ENCODE measurements around the gene ARL17B. TPM values are rescaled to one million over a fixed set of nuclear protein-coding genes. Genes with fewer than 3 reads are reported as not detected.

Gene ARL17B
- 5.2 and 6.6 TPM in 2 replicates for total RNA-seq

DNA sequence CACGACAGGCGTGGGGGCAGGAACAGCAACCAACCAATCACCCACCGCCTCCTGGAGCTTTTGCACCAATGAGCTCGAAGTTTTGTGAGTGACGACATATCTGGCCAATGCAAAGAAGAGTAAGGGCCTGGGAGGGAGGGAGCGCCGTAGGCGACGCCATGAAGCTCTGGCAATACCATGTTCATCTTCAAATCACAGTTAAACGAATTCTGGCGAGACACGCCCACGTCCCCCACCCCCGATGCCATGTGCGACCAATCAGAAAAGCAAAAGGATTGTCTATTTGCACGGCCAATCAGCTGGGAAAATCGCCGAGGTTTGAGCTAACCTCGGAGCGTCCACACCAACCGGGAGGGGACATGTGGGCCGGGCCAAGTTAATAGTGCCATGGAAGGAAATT lies at the start of gene ARL17B:
Gene ARL17B (minus strand): TSS at position 12 of the 400 bp plus-strand sequence. CDS start 3,369 bp downstream, outside the sequence.

DNA sequence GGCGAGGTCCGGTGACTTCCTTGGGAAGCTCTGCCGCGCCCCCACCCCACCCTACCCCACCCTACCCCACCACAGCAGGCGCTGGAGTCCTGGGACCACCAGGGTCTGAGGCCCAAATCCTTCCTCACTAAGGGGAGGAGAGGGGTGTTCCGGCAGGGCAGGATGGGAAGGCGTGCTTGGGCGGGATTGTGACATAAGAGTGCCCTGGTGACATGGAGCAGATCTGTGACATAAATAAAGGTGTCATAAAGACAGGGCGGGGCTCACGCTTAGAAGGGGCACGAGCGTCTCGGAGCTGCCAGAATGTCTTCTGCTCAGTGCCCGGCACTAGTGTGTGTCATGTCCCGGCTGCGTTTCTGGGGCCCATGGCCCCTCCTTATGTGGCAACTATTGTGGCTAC lies 66.7 kb downstream of the ARL17B start, which contains the start of gene LRRC37A:
Gene LRRC37A (plus strand): TSS at position 301 of the 400 bp plus-strand sequence. CDS start 3 bp downstream, at position 304.

Other genes starting within 250 kb of the ARL17B start
- gene KANSL1, start 168.3 kb downstream of the ARL17B start, total RNA-seq: 17.5 and 23.5 TPM in 2 replicates
- gene LRRC37A, start 66.6 kb downstream of the ARL17B start, total RNA-seq: 0.67 and 0.74 TPM in 2 replicates
- 3.6 and 4.9 TPM in 2 replicates for gene LRRC37A2, start 150.7 kb upstream of the ARL17B start, total RNA-seq
- 1.9 and 2.4 TPM in 2 replicates for gene ARL17A, start 217.9 kb upstream of the ARL17B start, total RNA-seq
- 24.5 and 28.2 TPM in 2 replicates for gene NSF, start 228.9 kb upstream of the ARL17B start, total RNA-seq

Measured in bronchus fibroblast of lung (primary cell).